Measurements from ENCODE around the gene CNGA3. TPM values are rescaled to one million over a fixed set of nuclear protein-coding genes. Genes with fewer than 3 reads are reported as not detected.

The CNGA3 gene
- total RNA-seq, 1 donor from 2014 or later, result 0.21 TPM

GRCh38 chr2:98389251-98389605, 43.0 kb downstream of the CNGA3 start:
- no peaks in the 10 kb centered on the region for H3K27me3 ChIP-seq (ENCODE audit: control insufficient read depth, insufficient read depth, low read length)

DNA sequence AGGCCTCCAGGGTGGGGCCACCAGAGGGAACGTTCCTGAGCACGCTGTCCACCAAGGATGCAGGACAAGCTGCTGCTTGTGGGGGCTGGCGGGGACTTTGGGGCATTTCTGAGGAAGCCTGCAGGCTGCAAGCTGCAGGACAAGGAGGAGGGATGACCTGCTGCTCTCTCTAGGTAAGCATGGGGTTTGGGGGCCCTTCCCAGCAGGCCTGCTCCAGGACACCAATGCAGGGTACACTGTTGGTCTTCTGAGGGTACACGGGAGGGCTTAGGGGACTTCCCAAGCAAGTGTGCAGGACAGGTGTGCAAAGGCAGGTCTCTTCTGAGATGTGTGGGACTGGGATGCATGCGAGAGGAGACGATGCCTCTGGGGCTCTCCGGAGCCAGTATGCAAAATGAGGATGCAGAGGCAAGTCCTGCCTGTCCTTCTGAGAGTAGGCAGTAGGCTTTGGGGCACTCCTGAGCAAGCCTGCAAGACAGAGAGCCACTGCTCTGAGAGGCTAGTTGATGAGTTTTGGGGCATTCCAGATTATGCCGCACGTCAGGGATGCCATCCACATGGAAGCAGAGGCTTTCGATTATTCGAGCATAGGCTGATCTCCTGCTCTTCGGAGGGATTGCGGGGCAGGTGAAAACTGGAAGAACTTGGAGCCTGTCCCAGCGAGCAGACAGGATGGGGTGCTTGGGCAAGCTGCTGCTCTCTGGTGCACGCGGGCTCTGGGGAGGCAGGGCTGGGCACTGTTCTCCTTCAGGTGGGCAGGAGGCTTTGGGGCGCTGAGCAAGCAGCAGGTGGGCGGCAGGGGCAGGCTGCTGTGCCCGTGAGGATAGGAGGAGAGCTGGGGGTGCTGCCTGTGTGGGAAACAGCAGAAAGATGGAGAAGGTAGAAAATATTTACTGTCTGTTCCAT, 44.6 kb downstream of the CNGA3 start:
- no peak for DNase-seq (ENCODE audit: low read depth)
- Histone ChIP-seq H3K4me3 (ENCODE audit: low read depth, low read length) (no peak overlapping the region), H3K27me3 (ENCODE audit: control insufficient read depth, insufficient read depth, low read length) (no peaks in the 10 kb centered on the region), H3K36me3 (ENCODE audit: control insufficient read depth, insufficient read depth, low read length) (no peaks in the 10 kb centered on the region)
- TF ChIP-seq, protein P1, sequence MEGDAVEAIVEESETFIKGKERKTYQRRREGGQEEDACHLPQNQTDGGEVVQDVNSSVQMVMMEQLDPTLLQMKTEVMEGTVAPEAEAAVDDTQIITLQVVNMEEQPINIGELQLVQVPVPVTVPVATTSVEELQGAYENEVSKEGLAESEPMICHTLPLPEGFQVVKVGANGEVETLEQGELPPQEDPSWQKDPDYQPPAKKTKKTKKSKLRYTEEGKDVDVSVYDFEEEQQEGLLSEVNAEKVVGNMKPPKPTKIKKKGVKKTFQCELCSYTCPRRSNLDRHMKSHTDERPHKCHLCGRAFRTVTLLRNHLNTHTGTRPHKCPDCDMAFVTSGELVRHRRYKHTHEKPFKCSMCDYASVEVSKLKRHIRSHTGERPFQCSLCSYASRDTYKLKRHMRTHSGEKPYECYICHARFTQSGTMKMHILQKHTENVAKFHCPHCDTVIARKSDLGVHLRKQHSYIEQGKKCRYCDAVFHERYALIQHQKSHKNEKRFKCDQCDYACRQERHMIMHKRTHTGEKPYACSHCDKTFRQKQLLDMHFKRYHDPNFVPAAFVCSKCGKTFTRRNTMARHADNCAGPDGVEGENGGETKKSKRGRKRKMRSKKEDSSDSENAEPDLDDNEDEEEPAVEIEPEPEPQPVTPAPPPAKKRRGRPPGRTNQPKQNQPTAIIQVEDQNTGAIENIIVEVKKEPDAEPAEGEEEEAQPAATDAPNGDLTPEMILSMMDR (IDR thresholded peaks at IDR 0.05; ENCODE audit: insufficient read depth, low read length, poor library complexity, severe bottlenecking), result no peak

More at GRCh38 chr2:98389251-98389605, 43.0 kb downstream of the CNGA3 start:
- no peak for DNase-seq (ENCODE audit: low read depth)
- Histone ChIP-seq H3K4me3 (ENCODE audit: low read depth, low read length) (no peak overlapping the region), H3K36me3 (ENCODE audit: control insufficient read depth, insufficient read depth, low read length) (no peaks in the 10 kb centered on the region)
- TF ChIP-seq, protein P1 (IDR thresholded peaks at IDR 0.05; ENCODE audit: insufficient read depth, low read length, poor library complexity, severe bottlenecking), result no peak

- Histone ChIP-seq H3K36me3 (ENCODE audit: control insufficient read depth, insufficient read depth, low read length) (no peaks in the 10 kb centered on the region), H3K4me3 (ENCODE audit: low read depth, low read length) (no peak overlapping the region), H3K27me3 (ENCODE audit: control insufficient read depth, insufficient read depth, low read length) (no peaks in the 10 kb centered on the region)
- TF ChIP-seq, protein P1 (IDR thresholded peaks at IDR 0.05; ENCODE audit: insufficient read depth, low read length, poor library complexity, severe bottlenecking), result no peak
- DNase-seq (ENCODE audit: low read depth), result no peak
Measured at GRCh38 chr2:98391581-98392270, 45.5 kb downstream of the CNGA3 start.

DNA sequence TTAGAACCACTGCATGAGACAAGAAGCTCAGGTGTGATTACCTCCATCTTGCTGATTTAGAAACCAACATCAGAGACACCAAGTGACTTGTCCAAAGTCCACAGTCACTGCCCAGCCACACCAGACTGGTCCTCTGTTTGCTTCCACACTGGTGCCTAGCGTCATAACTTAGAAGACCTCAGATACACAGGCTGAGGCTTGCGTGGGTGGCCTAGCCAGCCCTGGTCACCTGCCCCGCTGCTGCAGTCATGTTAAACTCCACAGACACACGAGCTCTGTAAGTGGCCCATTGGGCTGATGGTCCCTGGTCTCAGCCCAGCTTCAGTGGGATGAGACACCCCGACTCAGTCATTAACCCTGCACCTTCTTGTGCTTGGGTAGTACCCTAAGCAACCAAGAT, 47.1 kb downstream of the CNGA3 start:
- no peak overlapping the region for H3K4me3 ChIP-seq (ENCODE audit: low read depth, low read length)
- peaks cover 2% of the 10 kb centered on the region for H3K27me3 ChIP-seq (ENCODE audit: control insufficient read depth, insufficient read depth, low read length)
- H3K36me3 ChIP-seq (ENCODE audit: control insufficient read depth, insufficient read depth, low read length), result no peaks in the 10 kb centered on the region
- TF ChIP-seq, protein P1 (IDR thresholded peaks at IDR 0.05; ENCODE audit: insufficient read depth, low read length, poor library complexity, severe bottlenecking), result no peak
- DNase-seq (ENCODE audit: low read depth), result no peak

DNA sequence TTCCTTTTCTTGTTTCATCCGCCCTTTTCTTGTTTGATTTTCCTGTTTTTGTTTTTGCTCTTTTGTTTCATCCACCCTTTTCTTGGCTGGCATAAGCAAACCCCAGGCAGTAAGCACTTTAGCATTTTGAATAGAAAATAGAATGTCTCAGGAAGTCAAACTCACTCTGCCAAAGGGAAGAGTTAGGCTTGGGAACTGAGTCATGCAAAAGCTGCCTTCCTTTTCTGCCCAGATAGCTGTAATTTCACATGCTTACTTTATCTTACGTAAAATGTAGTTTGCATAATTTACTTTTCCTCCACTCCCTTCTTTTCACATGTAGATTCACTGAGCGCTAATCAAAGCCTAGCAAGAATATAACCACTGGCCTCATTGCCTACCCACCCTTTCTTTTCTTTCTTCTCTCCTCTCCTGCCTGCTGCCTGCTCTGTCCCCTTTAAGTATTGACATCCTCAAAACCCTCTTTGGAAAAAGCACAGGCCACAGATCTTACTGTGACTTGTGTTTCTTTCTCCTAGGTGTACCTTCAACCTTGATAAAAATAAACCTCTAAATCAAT, 48.4 kb downstream of the CNGA3 start:
- no peak for DNase-seq (ENCODE audit: low read depth)
- peaks cover 2% of the 10 kb centered on the region for H3K27me3 ChIP-seq (ENCODE audit: control insufficient read depth, insufficient read depth, low read length)
- H3K4me3 ChIP-seq (ENCODE audit: low read depth, low read length), result no peak overlapping the region
- no peaks in the 10 kb centered on the region for H3K36me3 ChIP-seq (ENCODE audit: control insufficient read depth, insufficient read depth, low read length)
- TF ChIP-seq, protein P1 (IDR thresholded peaks at IDR 0.05; ENCODE audit: insufficient read depth, low read length, poor library complexity, severe bottlenecking), result no peak
